Thoracic aorta (tissue), 2 donors: ENCODE measurements around the gene CEP57L1. TPM values are rescaled to one million over a fixed set of nuclear protein-coding genes. Genes with fewer than 3 reads are reported as not detected.

Experiments used
- ATAC-seq: fragments of 150-250 bp; one replicate; pipeline ENCODE4 v1.8.0; 2017; ENCODE audit warnings: low read depth; ENCODE audit not compliant: insufficient number of reproducible peaks, low FRiP score
- DNase-seq: peaks from one replicate; pipeline ENCODE4 v3.0.0-alpha.2; 2020; ENCODE audit warnings: low spot score
- H3K27ac ChIP-seq, 2 donors: fragments of 200-600 bp; sonication (generic); 1 replicate in 1 of 2; 2 replicates in 1 of 2; pipeline ENCODE4 v1.5.1; 2016; ENCODE audit warnings: mild to moderate bottlenecking in 2 of 2, moderate library complexity in 2 of 2
- H3K27me3 ChIP-seq: fragments of 200-600 bp; sonication (generic); replicated peaks from 2 replicates; pipeline ENCODE4 v1.6.0; 2016; ENCODE audit warnings: mild to moderate bottlenecking; ENCODE audit not compliant: insufficient read depth
- H3K36me3 ChIP-seq: fragments of 200-600 bp; sonication (generic); one replicate; pipeline ENCODE4 v1.5.1; 2016
- H3K4me1 ChIP-seq, 2 donors: fragments of 200-600 bp; sonication (generic); 1 replicate in 1 of 2; 2 replicates in 1 of 2; pipeline versions ENCODE4 v1.5.1 to v1.6.0; 2016; ENCODE audit warnings: low read depth in 2 of 2, mild to moderate bottlenecking in 1 of 2; ENCODE audit not compliant: control insufficient read depth in 1 of 2
- H3K4me3 ChIP-seq: fragments of 200-600 bp; sonication (generic); 2 replicates; pipeline ENCODE4 v1.5.1; 2016; ENCODE audit warnings: mild to moderate bottlenecking
- H3K9me3 ChIP-seq: fragments of 200-600 bp; sonication (generic); 2 replicates; pipeline ENCODE4 v1.5.1; 2016
- CTCF ChIP-seq: fragments of 200-600 bp; sonication (generic); IDR thresholded peaks from one replicate; pipeline ENCODE4 v1.5.1; 2019; ENCODE audit warnings: antibody characterized with exemption
- total RNA-seq, 2 donors: library from RNA; depleted of rRNA; stranded (reverse); fragments of >200 nt; gene quantifications; one replicate each; pipeline versions ENCODE4 v1.1.0 to v1.2.3, GENCODE V29; 2016

The CEP57L1 gene
- total RNA-seq, 2 donors from 2014 or later = 9.8 to 29.5 TPM

DNA sequence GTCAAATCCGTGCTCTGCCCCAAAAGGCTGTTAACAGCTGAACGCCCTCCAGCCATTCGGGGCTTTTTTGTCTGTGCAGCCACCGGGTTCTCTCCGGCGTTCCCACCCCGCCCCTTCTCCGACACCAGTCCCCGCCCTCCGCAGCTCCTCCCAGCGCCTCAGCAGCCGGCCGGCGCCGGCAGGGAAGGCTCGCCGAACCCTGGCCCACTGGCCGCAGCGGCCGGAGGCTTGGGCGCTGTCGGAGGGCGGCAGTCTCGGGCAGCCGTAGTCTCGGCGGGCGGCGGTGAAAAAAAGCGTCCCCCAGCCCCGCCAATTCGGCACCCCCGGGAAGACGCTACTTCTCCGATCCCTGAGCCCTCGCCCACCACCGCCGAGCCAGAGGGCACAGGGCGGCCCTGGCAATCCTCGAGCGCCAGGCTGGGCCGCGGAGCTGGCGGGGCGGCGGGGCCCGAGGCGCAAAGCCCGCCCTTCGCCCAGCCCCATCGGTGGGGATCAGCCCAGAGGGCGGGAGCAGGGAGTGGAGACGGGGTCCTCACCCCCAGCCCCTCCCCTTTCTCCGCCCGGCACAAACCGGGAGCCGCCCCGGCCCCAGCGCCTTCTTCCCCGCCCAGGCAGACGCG lies 781 bp upstream of the CEP57L1 start, which contains the start of gene SESN1:
Gene SESN1, minus strand, starts transcription at position 431 of the 620 bp plus-strand sequence. CDS start 773 bp downstream, outside the sequence.
- Histone ChIP-seq H3K9me3 (no peaks in the 10 kb centered on the region), H3K4me1 (peaks cover 11 to 35% of the 10 kb centered on the region in 2 donors), H3K4me3 (peak within 1 kb of the TSS; percentile 90), H3K27me3 (no peaks in the 10 kb centered on the region), H3K27ac (peak within 1 kb of the TSS; percentile 89 to 98), H3K36me3 (no peaks in the 10 kb centered on the region)
- no peak for TF ChIP-seq CTCF
- ATAC-seq (peak; percentile 81), DNase-seq (peak; percentile 83)

DNA sequence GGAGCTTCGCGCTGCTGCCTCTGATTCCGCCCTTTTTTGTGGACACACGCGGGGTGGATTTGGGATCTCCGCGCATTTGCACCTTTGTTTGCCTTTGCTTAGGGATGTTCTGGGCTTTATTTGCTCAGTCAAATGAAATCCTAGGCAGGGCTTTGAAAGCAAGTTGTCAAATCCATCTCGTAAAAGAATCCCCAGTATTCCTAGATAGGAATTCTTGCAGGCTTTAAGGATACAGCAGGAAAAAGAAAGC lies 453 bp downstream of the CEP57L1 start:
- H3K36me3 ChIP-seq = no peaks in the 10 kb centered on the region
- H3K9me3 ChIP-seq = no peaks in the 10 kb centered on the region
- H3K4me3 ChIP-seq = peak overlapping the region; percentile 90
- no peaks in the 10 kb centered on the region for H3K27me3 ChIP-seq
- peak overlapping the region; percentile 89 to 98 for H3K27ac ChIP-seq
- ATAC-seq (no peak), DNase-seq (no peak)
- H3K4me1 ChIP-seq = peaks cover 11 to 27% of the 10 kb centered on the region in 2 donors
- no peak for TF ChIP-seq CTCF

- ATAC-seq (no peak), DNase-seq (no peak)
- peaks cover 9 to 23% of the 10 kb centered on the region in 2 donors for H3K4me1 ChIP-seq
- no peaks in the 10 kb centered on the region for H3K36me3 ChIP-seq
- peak overlapping the region; percentile 90 for H3K4me3 ChIP-seq
- H3K27ac ChIP-seq = peak overlapping the region; percentile 89 to 98
- H3K27me3 ChIP-seq = no peaks in the 10 kb centered on the region
- H3K9me3 ChIP-seq = no peaks in the 10 kb centered on the region
- no peak for TF ChIP-seq CTCF
These were observed 901 bp downstream of the CEP57L1 start for GRCh38 chr6:109096208-109096607.

GRCh38 chr6:109097661-109098060 lies 2.4 kb downstream of the CEP57L1 start:
- ATAC-seq = no peak
- Histone ChIP-seq H3K27me3 (no peaks in the 10 kb centered on the region), H3K27ac (no peak overlapping the region), H3K4me3 (no peak overlapping the region), H3K9me3 (no peaks in the 10 kb centered on the region), H3K36me3 (no peaks in the 10 kb centered on the region), H3K4me1 (peaks cover 0 to 11% of the 10 kb centered on the region in 2 donors)
- no peak for DNase-seq
- TF ChIP-seq CTCF = no peak

- ATAC-seq = no peak
- no peaks in the 10 kb centered on the region for H3K27me3 ChIP-seq
- H3K9me3 ChIP-seq = no peaks in the 10 kb centered on the region
- H3K27ac ChIP-seq = no peak overlapping the region
- no peak for DNase-seq
- TF ChIP-seq CTCF = no peak
- H3K36me3 ChIP-seq = no peaks in the 10 kb centered on the region
- no peak overlapping the region for H3K4me3 ChIP-seq
- H3K4me1 ChIP-seq = no peaks in the 10 kb centered on the region
These were observed 7.5 kb downstream of the CEP57L1 start for GRCh38 chr6:109102762-109103161.
